Stimulated activated CD8-positive, alpha-beta memory T cell treated with anti-CD3 and anti-CD28 coated beads, Interleukin-15, amount 100 ng/mL, for 1 hour (primary cell): ENCODE measurements around the gene BHLHE40.

Experiments
- DNase-seq: peaks from one replicate; pipeline ENCODE4 v3.0.0-alpha.2; 2020; ENCODE audit warnings: low read depth

The BHLHE40 gene

GRCh38 chr3:5019411-5020241 lies 40.4 kb downstream of the BHLHE40 start:
- peak; percentile 62 for DNase-seq

GRCh38 chr3:5020242-5020722 lies 41.0 kb downstream of the BHLHE40 start:
- no peak for DNase-seq

- DNase-seq = no peak
Observed at GRCh38 chr3:5021116-5022092, 42.2 kb downstream of the BHLHE40 start.

- no peak for DNase-seq
Observed at GRCh38 chr3:5022187-5022965, 43.1 kb downstream of the BHLHE40 start.

GRCh38 chr3:5022966-5023776 lies 43.9 kb downstream of the BHLHE40 start:
- DNase-seq = no peak

GRCh38 chr3:5023777-5024346 lies 44.6 kb downstream of the BHLHE40 start:
- no peak for DNase-seq

GRCh38 chr3:5026046-5026362 lies 46.8 kb downstream of the BHLHE40 start:
- DNase-seq = no peak

GRCh38 chr3:5029715-5030114 lies 50.5 kb downstream of the BHLHE40 start:
- DNase-seq = no peak

GRCh38 chr3:5030152-5030551 lies 50.9 kb downstream of the BHLHE40 start:
- DNase-seq = no peak

GRCh38 chr3:5032844-5033243 lies 53.6 kb downstream of the BHLHE40 start:
- DNase-seq = no peak
